IPS-18a (cell line): ENCODE measurements around the gene PHACTR1.

Experiments used
- H3K27ac ChIP-seq: one replicate; pipeline ENCODE4 v1.5.1; 2013; ENCODE audit warnings: low read length
- H3K27me3 ChIP-seq: one replicate; pipeline ENCODE4 v1.6.1; 2013; ENCODE audit warnings: mild to moderate bottlenecking, low read length; ENCODE audit not compliant: control insufficient read depth, insufficient read depth
- H3K36me3 ChIP-seq: one replicate; pipeline ENCODE4 v1.6.1; 2013; ENCODE audit warnings: low read depth, low read length; ENCODE audit not compliant: control insufficient read depth
- H3K4me1 ChIP-seq: one replicate; pipeline ENCODE4 v1.6.1; 2013; ENCODE audit warnings: low read depth, low read length; ENCODE audit not compliant: control insufficient read depth
- H3K4me3 ChIP-seq: one replicate; pipeline ENCODE4 v1.5.1; 2013; ENCODE audit warnings: low read length
- H3K9ac ChIP-seq: one replicate; pipeline ENCODE4 v1.6.1; 2013; ENCODE audit warnings: mild to moderate bottlenecking, low read length, moderate library complexity
- H3K9me3 ChIP-seq: one replicate; pipeline ENCODE4 v1.6.1; 2013; ENCODE audit warnings: low read depth, low read length; ENCODE audit not compliant: control insufficient read depth

Gene PHACTR1

GRCh38 chr6:13195803-13196202, 479.2 kb downstream of the PHACTR1 start:
- H3K4me3 ChIP-seq: no peak overlapping the region
- peaks cover 19% of the 10 kb centered on the region for H3K4me1 ChIP-seq
- H3K9ac ChIP-seq: no peak overlapping the region
- H3K9me3 ChIP-seq: no peaks in the 10 kb centered on the region
- no peaks in the 10 kb centered on the region for H3K27me3 ChIP-seq
- H3K36me3 ChIP-seq: no peaks in the 10 kb centered on the region
- no peak overlapping the region for H3K27ac ChIP-seq

GRCh38 chr6:13198168-13198567, 481.6 kb downstream of the PHACTR1 start:
- no peak overlapping the region for H3K9ac ChIP-seq
- H3K36me3 ChIP-seq: no peaks in the 10 kb centered on the region
- H3K27ac ChIP-seq: no peak overlapping the region
- no peaks in the 10 kb centered on the region for H3K4me1 ChIP-seq
- no peaks in the 10 kb centered on the region for H3K9me3 ChIP-seq
- no peak overlapping the region for H3K4me3 ChIP-seq
- H3K27me3 ChIP-seq: no peaks in the 10 kb centered on the region

- H3K36me3 ChIP-seq: no peaks in the 10 kb centered on the region
- H3K27ac ChIP-seq: no peak overlapping the region
- H3K27me3 ChIP-seq: no peaks in the 10 kb centered on the region
- H3K9me3 ChIP-seq: no peaks in the 10 kb centered on the region
- H3K4me1 ChIP-seq: no peaks in the 10 kb centered on the region
- no peak overlapping the region for H3K4me3 ChIP-seq
- no peak overlapping the region for H3K9ac ChIP-seq
Observed at GRCh38 chr6:13201336-13201735, 484.8 kb downstream of the PHACTR1 start.

GRCh38 chr6:13203145-13203544, 486.6 kb downstream of the PHACTR1 start:
- no peak overlapping the region for H3K27ac ChIP-seq
- no peaks in the 10 kb centered on the region for H3K27me3 ChIP-seq
- H3K9me3 ChIP-seq: no peaks in the 10 kb centered on the region
- H3K36me3 ChIP-seq: no peaks in the 10 kb centered on the region
- H3K4me3 ChIP-seq: no peak overlapping the region
- no peaks in the 10 kb centered on the region for H3K4me1 ChIP-seq
- no peak overlapping the region for H3K9ac ChIP-seq

GRCh38 chr6:13205106-13205505, 488.5 kb downstream of the PHACTR1 start:
- Histone ChIP-seq H3K9me3 (no peaks in the 10 kb centered on the region), H3K9ac (no peak overlapping the region), H3K4me1 (no peaks in the 10 kb centered on the region), H3K27me3 (no peaks in the 10 kb centered on the region), H3K4me3 (no peak overlapping the region), H3K36me3 (no peaks in the 10 kb centered on the region), H3K27ac (no peak overlapping the region)

GRCh38 chr6:13212096-13212495, 495.5 kb downstream of the PHACTR1 start:
- no peaks in the 10 kb centered on the region for H3K27me3 ChIP-seq
- no peak overlapping the region for H3K27ac ChIP-seq
- H3K36me3 ChIP-seq: no peaks in the 10 kb centered on the region
- H3K4me1 ChIP-seq: no peaks in the 10 kb centered on the region
- no peaks in the 10 kb centered on the region for H3K9me3 ChIP-seq
- H3K4me3 ChIP-seq: no peak overlapping the region
- H3K9ac ChIP-seq: no peak overlapping the region

GRCh38 chr6:13212538-13212937, 496.0 kb downstream of the PHACTR1 start:
- no peaks in the 10 kb centered on the region for H3K9me3 ChIP-seq
- no peak overlapping the region for H3K27ac ChIP-seq
- H3K9ac ChIP-seq: no peak overlapping the region
- H3K27me3 ChIP-seq: no peaks in the 10 kb centered on the region
- no peaks in the 10 kb centered on the region for H3K36me3 ChIP-seq
- no peaks in the 10 kb centered on the region for H3K4me1 ChIP-seq
- H3K4me3 ChIP-seq: no peak overlapping the region

- H3K36me3 ChIP-seq: no peaks in the 10 kb centered on the region
- no peaks in the 10 kb centered on the region for H3K27me3 ChIP-seq
- no peak overlapping the region for H3K9ac ChIP-seq
- H3K4me1 ChIP-seq: no peaks in the 10 kb centered on the region
- no peaks in the 10 kb centered on the region for H3K9me3 ChIP-seq
- no peak overlapping the region for H3K27ac ChIP-seq
- no peak overlapping the region for H3K4me3 ChIP-seq
Observed at GRCh38 chr6:13215390-13215789, 498.8 kb downstream of the PHACTR1 start.

- Histone ChIP-seq H3K9me3 (no peaks in the 10 kb centered on the region), H3K27ac (no peak overlapping the region), H3K9ac (no peak overlapping the region), H3K4me1 (no peaks in the 10 kb centered on the region), H3K36me3 (no peaks in the 10 kb centered on the region), H3K4me3 (no peak overlapping the region), H3K27me3 (no peaks in the 10 kb centered on the region)
Observed at GRCh38 chr6:13216236-13217014, 499.9 kb downstream of the PHACTR1 start.

- Histone ChIP-seq H3K4me3 (no peak overlapping the region), H3K4me1 (no peaks in the 10 kb centered on the region), H3K27me3 (no peaks in the 10 kb centered on the region), H3K9me3 (no peaks in the 10 kb centered on the region), H3K9ac (no peak overlapping the region), H3K36me3 (no peaks in the 10 kb centered on the region), H3K27ac (no peak overlapping the region)
Observed at GRCh38 chr6:13217206-13217905, 500.8 kb downstream of the PHACTR1 start.

- H3K9ac ChIP-seq: no peak overlapping the region
- no peaks in the 10 kb centered on the region for H3K9me3 ChIP-seq
- no peaks in the 10 kb centered on the region for H3K36me3 ChIP-seq
- H3K4me3 ChIP-seq: no peak overlapping the region
- H3K4me1 ChIP-seq: no peaks in the 10 kb centered on the region
- no peaks in the 10 kb centered on the region for H3K27me3 ChIP-seq
- H3K27ac ChIP-seq: no peak overlapping the region
Observed at GRCh38 chr6:13220266-13220665, 503.7 kb downstream of the PHACTR1 start.

- H3K36me3 ChIP-seq: no peaks in the 10 kb centered on the region
- H3K4me1 ChIP-seq: no peaks in the 10 kb centered on the region
- no peaks in the 10 kb centered on the region for H3K27me3 ChIP-seq
- no peaks in the 10 kb centered on the region for H3K9me3 ChIP-seq
- no peak overlapping the region for H3K9ac ChIP-seq
- no peak overlapping the region for H3K4me3 ChIP-seq
- H3K27ac ChIP-seq: no peak overlapping the region
Observed at GRCh38 chr6:13222048-13222447, 505.5 kb downstream of the PHACTR1 start.
